ENCODE measurements around the gene FARSB. TPM values are rescaled to one million over a fixed set of nuclear protein-coding genes. Genes with fewer than 3 reads are reported as not detected.
"Not testable (repeated sequence)": the region's sequence is repeated elsewhere in the genome, so short reads cannot be mapped to it uniquely, and the experiment has no call there.

Gene FARSB
- total and polyA plus RNA-seq, 2 experiments from 2014 or later, result 10.6 to 26.7 TPM

DNA sequence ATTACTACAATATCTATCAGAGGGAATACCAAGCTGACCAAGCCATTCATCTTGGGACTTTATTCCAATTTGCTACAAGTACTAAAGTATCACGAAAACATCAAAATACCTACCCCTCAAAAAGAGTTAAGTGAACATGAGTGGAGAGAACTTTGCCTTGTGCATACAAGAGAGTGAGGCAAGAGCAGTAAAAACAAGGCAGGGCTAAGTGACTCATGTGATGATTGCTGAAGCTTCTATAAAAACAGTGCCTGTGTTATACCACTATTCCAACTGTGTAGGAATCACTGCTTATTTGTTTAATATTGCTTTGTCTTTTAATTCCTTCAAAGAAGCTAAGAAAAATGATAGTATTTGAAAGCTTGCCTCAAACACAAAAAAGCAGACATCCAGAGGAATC lies 61.2 kb downstream of the FARSB start:
- DNase-seq (ENCODE audit: low read depth in 1 of 2, low spot score in 1 of 2), result peak in 1 of 2 donors; percentile 66
- Histone ChIP-seq H3K27ac (no peak overlapping the region), H3K27me3 (no peaks in the 10 kb centered on the region), H3K4me1 (ENCODE audit: low read depth) (no peaks in the 10 kb centered on the region), H3K36me3 (no peaks in the 10 kb centered on the region), H3K4me3 (no peak overlapping the region), H3K9me3 (ENCODE audit: low read depth) (no peaks in the 10 kb centered on the region)
- TF ChIP-seq, protein P1, sequence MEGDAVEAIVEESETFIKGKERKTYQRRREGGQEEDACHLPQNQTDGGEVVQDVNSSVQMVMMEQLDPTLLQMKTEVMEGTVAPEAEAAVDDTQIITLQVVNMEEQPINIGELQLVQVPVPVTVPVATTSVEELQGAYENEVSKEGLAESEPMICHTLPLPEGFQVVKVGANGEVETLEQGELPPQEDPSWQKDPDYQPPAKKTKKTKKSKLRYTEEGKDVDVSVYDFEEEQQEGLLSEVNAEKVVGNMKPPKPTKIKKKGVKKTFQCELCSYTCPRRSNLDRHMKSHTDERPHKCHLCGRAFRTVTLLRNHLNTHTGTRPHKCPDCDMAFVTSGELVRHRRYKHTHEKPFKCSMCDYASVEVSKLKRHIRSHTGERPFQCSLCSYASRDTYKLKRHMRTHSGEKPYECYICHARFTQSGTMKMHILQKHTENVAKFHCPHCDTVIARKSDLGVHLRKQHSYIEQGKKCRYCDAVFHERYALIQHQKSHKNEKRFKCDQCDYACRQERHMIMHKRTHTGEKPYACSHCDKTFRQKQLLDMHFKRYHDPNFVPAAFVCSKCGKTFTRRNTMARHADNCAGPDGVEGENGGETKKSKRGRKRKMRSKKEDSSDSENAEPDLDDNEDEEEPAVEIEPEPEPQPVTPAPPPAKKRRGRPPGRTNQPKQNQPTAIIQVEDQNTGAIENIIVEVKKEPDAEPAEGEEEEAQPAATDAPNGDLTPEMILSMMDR (IDR thresholded peaks at IDR 0.05; ENCODE audit: low read depth, low read length), result no peak

DNA sequence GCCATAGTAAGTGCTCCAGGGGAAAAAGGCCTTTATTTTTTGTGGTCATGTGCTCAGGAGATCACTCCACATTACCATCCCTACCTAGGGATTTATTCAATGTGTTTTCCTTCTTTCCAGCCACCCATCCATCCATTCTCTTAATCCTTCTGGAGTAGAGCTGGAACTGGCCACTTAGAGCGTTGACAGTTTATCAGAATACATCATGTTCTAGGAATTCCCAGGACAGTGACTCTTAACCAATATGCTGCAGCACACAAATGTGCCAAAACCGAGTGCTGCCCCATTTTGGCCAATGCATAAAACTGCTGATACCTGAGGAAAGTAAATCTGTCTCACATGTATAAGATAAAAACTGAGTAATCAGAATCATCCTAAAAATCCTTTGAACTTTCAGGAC lies 63.7 kb downstream of the FARSB start:
- TF ChIP-seq, protein P1 (IDR thresholded peaks at IDR 0.05; ENCODE audit: low read depth, low read length), result no peak
- Histone ChIP-seq H3K27ac (no peak overlapping the region), H3K4me3 (no peak overlapping the region), H3K27me3 (no peaks in the 10 kb centered on the region), H3K36me3 (no peaks in the 10 kb centered on the region), H3K9me3 (ENCODE audit: low read depth) (no peaks in the 10 kb centered on the region), H3K4me1 (ENCODE audit: low read depth) (no peaks in the 10 kb centered on the region)
- DNase-seq (ENCODE audit: low read depth in 1 of 2, low spot score in 1 of 2), result peak; percentile 25 to 26

GRCh38 chr2:222591661-222592060 lies 64.2 kb downstream of the FARSB start:
- Histone ChIP-seq H3K27ac (no peak overlapping the region), H3K4me1 (ENCODE audit: low read depth) (no peaks in the 10 kb centered on the region), H3K4me3 (no peak overlapping the region), H3K27me3 (no peaks in the 10 kb centered on the region), H3K36me3 (no peaks in the 10 kb centered on the region), H3K9me3 (ENCODE audit: low read depth) (no peaks in the 10 kb centered on the region)
- DNase-seq (ENCODE audit: low read depth in 1 of 2, low spot score in 1 of 2), result no peak
- TF ChIP-seq, protein P1 (IDR thresholded peaks at IDR 0.05; ENCODE audit: low read depth, low read length), result no peak

DNA sequence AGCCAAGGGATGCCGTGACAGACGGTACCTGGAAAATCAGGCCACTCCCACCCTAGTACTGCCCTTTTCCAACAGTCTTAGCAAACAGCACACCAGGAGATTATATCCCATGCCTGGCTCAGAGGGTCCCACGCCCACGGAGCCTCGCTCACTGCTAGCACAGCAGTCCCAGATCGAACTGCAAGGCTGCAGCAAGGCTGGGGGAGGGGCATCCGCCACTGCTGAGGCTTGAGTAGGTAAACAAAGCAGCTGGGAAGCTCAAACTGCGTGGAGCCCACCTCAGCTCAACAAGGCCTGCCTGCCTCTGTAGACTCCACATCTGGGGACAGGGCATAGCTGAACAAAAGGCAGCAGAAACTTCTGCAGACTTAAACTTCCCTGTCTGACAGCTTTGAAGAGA lies 71.3 kb downstream of the FARSB start:
- not testable (repeated sequence) for H3K27me3 ChIP-seq; H3K4me1 ChIP-seq (ENCODE audit: low read depth); DNase-seq (ENCODE audit: low read depth in 1 of 2, low spot score in 1 of 2); H3K4me3 ChIP-seq; H3K9me3 ChIP-seq (ENCODE audit: low read depth); H3K36me3 ChIP-seq; H3K27ac ChIP-seq

GRCh38 chr2:222582928-222583327 lies 73.0 kb downstream of the FARSB start:
- no peaks in the 10 kb centered on the region for H3K36me3 ChIP-seq
- DNase-seq (ENCODE audit: low read depth in 1 of 2, low spot score in 1 of 2), result no peak
- H3K9me3 ChIP-seq (ENCODE audit: low read depth), result no peaks in the 10 kb centered on the region
- TF ChIP-seq, protein P1 (IDR thresholded peaks at IDR 0.05; ENCODE audit: low read depth, low read length), result no peak
- no peaks in the 10 kb centered on the region for H3K27me3 ChIP-seq
- H3K27ac ChIP-seq, result no peak overlapping the region
- no peak overlapping the region for H3K4me3 ChIP-seq
- no peaks in the 10 kb centered on the region for H3K4me1 ChIP-seq (ENCODE audit: low read depth)

GRCh38 chr2:222577341-222577740 lies 78.6 kb downstream of the FARSB start:
- Histone ChIP-seq H3K4me1 (ENCODE audit: low read depth) (peaks cover 16% of the 10 kb centered on the region), H3K27ac (no peak overlapping the region), H3K9me3 (ENCODE audit: low read depth) (no peaks in the 10 kb centered on the region), H3K4me3 (no peak overlapping the region), H3K27me3 (no peaks in the 10 kb centered on the region), H3K36me3 (no peaks in the 10 kb centered on the region)
- no peak for DNase-seq (ENCODE audit: low read depth in 1 of 2, low spot score in 1 of 2)
- TF ChIP-seq, protein P1 (IDR thresholded peaks at IDR 0.05; ENCODE audit: low read depth, low read length), result no peak
